H1 (cell line): ENCODE results near the gene DYRK1A. TPM values are rescaled to one million over a fixed set of nuclear protein-coding genes. Genes with fewer than 3 reads are reported as not detected.

Source experiments
- CTCF ChIA-PET: fragments of 300-600 bp; sonication (Branson Sonifier 250); formaldehyde crosslinking; loops from one replicate; lab custom pipeline; 2021; ENCODE audit not compliant: partially characterized antibody; lab: Charles Lee
- POLR2A ChIA-PET: fragments of 300-600 bp; sonication (Branson Sonifier 250); formaldehyde crosslinking; loops from one replicate; lab custom pipeline; 2021; ENCODE audit warnings: inconsistent platforms; ENCODE audit not compliant: partially characterized antibody; lab: Charles Lee
- DNase-seq, 2 experiments: peaks; one replicate each; pipeline versions ENCODE4 v3.0.0 to v3.0.0-alpha.2; 2010 to 2022; ENCODE audit warnings: low spot score in 2 of 2, low read depth in 1 of 2, mixed read lengths in 1 of 2
- FAIRE-seq: peaks from 2 replicates; lab custom pipeline; 2011; peaks lifted over from hg19 to GRCh38; lab: Jason Lieb, UNC
- H2AFZ ChIP-seq: 2 replicates; pipeline ENCODE4 v1.8.1; 2012; ENCODE audit warnings: low read length, inconsistent platforms
- H2AK5ac ChIP-seq: 2 replicates; pipeline ENCODE4 v1.6.1; 2013; ENCODE audit warnings: low read depth, low read length
- H2BK120ac ChIP-seq: replicated peaks from 2 replicates; pipeline ENCODE3; 2013; ENCODE audit warnings: low read depth, low read length, inconsistent platforms
- H2BK12ac ChIP-seq: 2 replicates; pipeline ENCODE4 v1.6.1; 2013; ENCODE audit warnings: low read depth, low read length
- H2BK15ac ChIP-seq: 2 replicates; pipeline ENCODE4 v1.6.1; 2013; ENCODE audit warnings: low read length
- H2BK20ac ChIP-seq: 2 replicates; pipeline ENCODE4 v1.6.1; 2013; ENCODE audit warnings: low read length
- H2BK5ac ChIP-seq: 2 replicates; pipeline ENCODE4 v1.6.1; 2013; ENCODE audit warnings: low read depth, low read length
- H3K14ac ChIP-seq: 2 replicates; pipeline ENCODE4 v1.6.1; 2013; ENCODE audit warnings: inconsistent platforms; ENCODE audit not compliant: insufficient read length
- H3K18ac ChIP-seq: 2 replicates; pipeline ENCODE4 v1.6.1; 2013; ENCODE audit warnings: low read length; ENCODE audit errors: extremely low read depth
- H3K23ac ChIP-seq: 2 replicates; pipeline ENCODE4 v1.6.1; 2013; ENCODE audit warnings: inconsistent platforms; ENCODE audit not compliant: insufficient read length
- H3K23me2 ChIP-seq: 2 replicates; pipeline ENCODE4 v1.6.1; 2013; ENCODE audit warnings: low read depth, low read length
- H3K27ac ChIP-seq: 2 replicates; pipeline ENCODE4 v1.6.1; 2011; ENCODE audit warnings: low read depth, low read length, inconsistent platforms
- H3K27me3 ChIP-seq, 4 experiments: replicated peaks in 1 of 4; 1 replicate in 1 of 4; 2 replicates in 3 of 4; pipeline versions ENCODE4 v1.6.1 to v1.8.1; 2011 to 2013; ENCODE audit warnings: low read length in 3 of 4, mild to moderate bottlenecking in 3 of 4, inconsistent platforms in 2 of 4, mixed read lengths in 2 of 4, moderate library complexity in 1 of 4; ENCODE audit not compliant: control insufficient read depth in 3 of 4, insufficient read depth in 3 of 4; ENCODE audit errors: extremely low read depth in 1 of 4
- H3K36me3 ChIP-seq, 4 experiments: 2 replicates each; pipeline versions ENCODE4 v1.6.1 to v1.8.1; 2011 to 2013; ENCODE audit warnings: mild to moderate bottlenecking in 4 of 4, low read length in 3 of 4, moderate library complexity in 2 of 4, control low read depth in 1 of 4, inconsistent platforms in 1 of 4; ENCODE audit not compliant: insufficient read depth in 4 of 4, control insufficient read depth in 2 of 4
- H3K4ac ChIP-seq: replicated peaks from 2 replicates; pipeline ENCODE3; 2013; ENCODE audit warnings: low read length, low read depth, mixed read lengths, inconsistent platforms; ENCODE audit not compliant: insufficient read length
- H3K4me1 ChIP-seq, 4 experiments: replicated peaks in 1 of 4; 1 replicate in 1 of 4; 2 replicates in 3 of 4; pipeline versions ENCODE4 v1.6.1 to v1.8.1; 2011 to 2013; ENCODE audit warnings: low read length in 3 of 4, inconsistent platforms in 2 of 4, mixed read lengths in 1 of 4; ENCODE audit not compliant: insufficient read depth in 4 of 4, control insufficient read depth in 3 of 4
- H3K4me2 ChIP-seq, 2 experiments: 2 replicates each; pipeline versions ENCODE4 v1.6.1 to v1.8.1; 2011 to 2013; ENCODE audit warnings: low read depth in 2 of 2, low read length in 2 of 2, control low read depth in 1 of 2, inconsistent platforms in 1 of 2, mild to moderate bottlenecking in 1 of 2; ENCODE audit not compliant: insufficient read depth in 1 of 2
- H3K4me3 ChIP-seq, 4 experiments: fragments of 200-600, 300-600 bp in 1 of 4; sonication (generic), shearing (Covaris generic), sonication (Bioruptor Twin) in 1 of 4; 2 replicates each; pipeline versions ENCODE4 v1.5.1 to v1.8.1; 2011 to 2016; ENCODE audit warnings: low read length in 4 of 4, low read depth in 3 of 4, control low read depth in 2 of 4, inconsistent platforms in 2 of 4, mild to moderate bottlenecking in 2 of 4, mixed read lengths in 1 of 4, moderate library complexity in 1 of 4; ENCODE audit not compliant: insufficient read depth in 2 of 4; ENCODE audit errors: extremely low read depth in 1 of 4
- H3K56ac ChIP-seq: replicated peaks from 2 replicates; pipeline ENCODE3; 2013; ENCODE audit warnings: low read depth, mild to moderate bottlenecking, mixed read lengths, low read length, inconsistent platforms; ENCODE audit not compliant: insufficient read length
- H3K79me1 ChIP-seq: 2 replicates; pipeline ENCODE4 v1.6.1; 2013; ENCODE audit warnings: low read depth, low read length, control low read depth
- H3K79me2 ChIP-seq, 2 experiments: 2 replicates each; pipeline versions ENCODE4 v1.6.1 to v1.8.1; 2012 to 2013; ENCODE audit warnings: low read length in 2 of 2, mild to moderate bottlenecking in 2 of 2, inconsistent platforms in 1 of 2; ENCODE audit not compliant: insufficient read depth in 2 of 2, control insufficient read depth in 1 of 2
- H3K9ac ChIP-seq, 4 experiments: replicated peaks in 1 of 4; 1 replicate in 1 of 4; 2 replicates in 3 of 4; pipeline versions ENCODE4 v1.6.1 to v1.8.1; 2011 to 2013; ENCODE audit warnings: low read depth in 3 of 4, low read length in 3 of 4, control low read depth in 2 of 4, mild to moderate bottlenecking in 2 of 4, moderate library complexity in 2 of 4, inconsistent platforms in 1 of 4; ENCODE audit errors: extremely low read depth in 1 of 4
- H3K9me3 ChIP-seq, 2 experiments: 2 replicates each; pipeline versions ENCODE4 v1.6.1 to v1.8.1; 2012 to 2013; ENCODE audit warnings: mild to moderate bottlenecking in 2 of 2, moderate library complexity in 2 of 2, control low read depth in 1 of 2, inconsistent platforms in 1 of 2, low read depth in 1 of 2, low read length in 1 of 2, mixed read lengths in 1 of 2; ENCODE audit not compliant: insufficient read depth in 2 of 2
- H4K20me1 ChIP-seq, 2 experiments: replicated peaks in 1 of 2; 2 replicates each; pipeline versions ENCODE3 to v1.8.1; 2011 to 2013; ENCODE audit warnings: inconsistent platforms in 2 of 2, low read length in 2 of 2, mild to moderate bottlenecking in 1 of 2; ENCODE audit not compliant: insufficient read depth in 2 of 2, control insufficient read depth in 1 of 2
- H4K5ac ChIP-seq: 2 replicates; pipeline ENCODE4 v1.6.1; 2013; ENCODE audit warnings: low read length, low read depth, mixed read lengths, inconsistent platforms; ENCODE audit not compliant: insufficient read length
- H4K8ac ChIP-seq: 2 replicates; pipeline ENCODE4 v1.8.0; 2013; ENCODE audit warnings: mild to moderate bottlenecking, moderate library complexity, low read length, inconsistent platforms; ENCODE audit not compliant: insufficient read depth; ENCODE audit errors: extremely low read depth
- H4K91ac ChIP-seq: replicated peaks from 2 replicates; pipeline ENCODE3; 2013; ENCODE audit warnings: low read length, mixed read lengths, inconsistent platforms; ENCODE audit not compliant: insufficient read length
- ASH2L ChIP-seq: fragments of 200-600, 300-600 bp; sonication (generic); IDR thresholded peaks from one replicate; pipeline ENCODE4 v1.7.1; 2017; ENCODE audit warnings: low read length
- BRCA1 ChIP-seq: IDR thresholded peaks from 2 replicates; pipeline ENCODE4 v1.6.1; 2012; ENCODE audit warnings: low read depth, low read length, improper control_type of control experiment
- CEBPB ChIP-seq: IDR thresholded peaks from 2 replicates; pipeline ENCODE4 v1.6.1; 2012; ENCODE audit warnings: low read depth, low read length
- POLR2A ChIP-seq, 2 experiments: IDR thresholded peaks; 1 replicate in 1 of 2; 2 replicates in 1 of 2; pipeline ENCODE4 v1.6.1; 2011; ENCODE audit warnings: low read depth in 2 of 2, low read length in 2 of 2, mild to moderate bottlenecking in 2 of 2; ENCODE audit errors: control extremely low read depth in 1 of 2
- SIX5 ChIP-seq: IDR thresholded peaks from 2 replicates; pipeline ENCODE4 v1.6.1; 2011; ENCODE audit warnings: mild to moderate bottlenecking, low read depth, low read length
- TAF1 ChIP-seq: IDR thresholded peaks from 2 replicates; pipeline ENCODE4 v1.6.1; 2011; ENCODE audit warnings: mild to moderate bottlenecking, low read depth, low read length
- TBP ChIP-seq: IDR thresholded peaks from 2 replicates; pipeline ENCODE4 v1.6.1; 2011; ENCODE audit warnings: low read depth, low read length, improper control_type of control experiment
- YY1 ChIP-seq: IDR thresholded peaks from 2 replicates; pipeline ENCODE4 v1.6.1; 2011; ENCODE audit warnings: low read depth, mild to moderate bottlenecking, low read length
- WGBS, 2 experiments: shearing (Covaris generic) in 1 of 2; methylation state at CpG; one replicate each; pipeline versions ENCODE4 v1.1.6 to v1.1.7; 2013 to 2015; ENCODE audit warnings: low lambda C conversion rate in 2 of 2, mixed read lengths in 2 of 2, inconsistent platforms in 1 of 2, low coverage in 1 of 2, missing lambda C conversion rate in 1 of 2; ENCODE audit not compliant: insufficient replicate concordance in 2 of 2, insufficient coverage in 1 of 2, insufficient read length in 1 of 2; ENCODE audit errors: extremely low coverage in 1 of 2, missing lambda C conversion rate in 1 of 2; 5-methylcytosine and 5-hydroxymethylcytosine counted together
- polyA plus RNA-seq, 7 experiments: library from polyadenylated mRNA; depleted of rRNA in 3 of 7; stranded (reverse) in 5 of 7; unstranded in 2 of 7; fragments of >200 nt in 5 of 7; fragments of 200-250 nt in 2 of 7; gene quantifications; 1 replicate in 5 of 7; 2 replicates in 1 of 7; 4 replicates in 1 of 7; pipeline versions ENCODE4 v1.2.1 to v1.2.3, GENCODE V29; 2011 to 2013; ENCODE audit warnings: missing spikeins in 2 of 7, mixed read lengths in 2 of 7
- total RNA-seq: library from RNA; stranded (reverse); fragmentation: NEBNext Ultra II Directional; extraction: Animal tissue kit (Norgen Biotek cat#: 25700); gene quantifications from 2 replicates; pipeline ENCODE4 v1.2.1, GENCODE V29; 2021
- TF ChIP-seq, protein P1 (sequence below): IDR thresholded peaks from 2 replicates; pipeline ENCODE4 v1.6.1; 2012; ENCODE audit warnings: inconsistent platforms
- TF ChIP-seq, protein P2 (sequence below): IDR thresholded peaks from 2 replicates; pipeline ENCODE4 v1.6.1; 2011; ENCODE audit warnings: low read length, improper control_type of control experiment

Gene DYRK1A
- total and polyA plus RNA-seq, 2 of the 8 experiments (the other 6 are each of a cell fraction or from before 2014, with no cell fraction given), result 61.1 to 62.2 TPM

DNA sequence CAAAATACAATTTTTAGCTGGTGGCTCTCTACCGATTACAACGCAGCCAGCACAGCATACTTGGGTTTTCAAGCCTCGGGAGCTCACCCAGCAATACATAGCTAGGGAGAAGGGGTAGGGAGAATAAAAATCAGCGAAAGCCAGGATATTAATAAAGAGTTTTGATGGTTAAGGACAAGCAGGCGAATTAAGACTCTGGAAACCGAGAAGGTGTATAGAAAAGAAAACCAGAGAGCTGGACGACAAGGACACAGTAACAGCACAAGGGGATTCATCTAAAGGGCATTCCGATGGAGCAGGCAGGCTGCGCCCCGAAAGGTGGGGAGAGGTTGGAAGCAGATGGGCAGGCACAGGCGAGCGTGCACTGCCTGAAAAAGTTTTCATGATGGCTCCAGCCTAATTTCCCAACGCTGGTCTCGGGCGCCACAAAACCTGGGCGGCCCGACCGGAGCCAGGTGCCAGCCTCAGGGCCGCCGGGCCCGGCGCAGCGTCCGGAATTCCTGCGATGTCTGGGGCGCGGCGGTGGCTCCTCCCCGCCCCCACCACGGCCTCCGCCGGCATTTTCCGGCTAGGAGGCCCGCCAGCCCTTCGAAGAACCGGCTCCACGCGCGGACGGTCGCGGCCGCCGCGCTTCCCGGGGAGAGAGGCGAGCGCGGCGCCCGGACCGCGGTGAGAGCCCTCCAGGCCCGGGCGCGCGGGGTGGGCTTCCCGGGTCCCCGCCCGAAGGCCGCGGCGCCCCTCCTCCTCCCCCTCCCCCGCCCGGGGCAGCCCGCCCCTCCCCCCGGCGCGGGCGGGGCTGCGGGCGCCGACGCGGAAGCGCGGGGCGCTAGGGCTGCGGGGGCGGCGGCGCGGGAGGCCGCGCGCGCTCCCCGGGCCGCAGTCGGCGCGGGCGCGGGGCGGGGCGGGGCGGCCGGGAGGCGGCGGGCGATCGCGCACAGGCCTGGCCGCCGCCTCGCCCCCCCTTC, 774 bp upstream of the DYRK1A start:
- no peaks in the 10 kb centered on the region for H3K27me3 ChIP-seq
- H3K4me3 ChIP-seq, result peak overlapping the region; percentile 77 to 87 (median 80)
- no peak overlapping the region; the same call in 1 of the 2 replicates for H2BK15ac ChIP-seq
- peaks cover 0 to 4% (median 0%) of the 10 kb centered on the region in 4 experiments; a peak in 2 of 7 replicates for H3K4me1 ChIP-seq
- no peak overlapping the region for H3K23ac ChIP-seq
- H3K36me3 ChIP-seq, result no peaks in the 10 kb centered on the region
- H2BK5ac ChIP-seq, result peak overlapping the region; percentile 98
- DNase-seq, result peak in 1 of 2 experiments; percentile 86
- ChIA-PET CTCF (interaction anchor here (1.3 kb wide), 1 partner anchor 309 kb away, joined by 4 read pairs; no protein-coding TSS in a partner anchor), POLR2A (interaction anchor here (0.6 to 2.3 kb wide), 27 partner anchors 9 to 1199 kb away, joined by 3 to 12 read pairs (median 4); partner anchors contain the start of gene VPS26C)
- H3K4me2 ChIP-seq, result peak overlapping the region; percentile 66 to 81
- H4K91ac ChIP-seq, result peak overlapping the region; percentile 36
- H3K14ac ChIP-seq, result no peak overlapping the region
- peak overlapping the region; percentile 27 for H2AFZ ChIP-seq
- no peak overlapping the region for H2BK12ac ChIP-seq
- H3K27ac ChIP-seq, result peak overlapping the region; percentile 91
- peak overlapping the region; percentile 95 for H4K8ac ChIP-seq
- H2AK5ac ChIP-seq, result 0 out of 2 replicates have a peak overlapping the region, but pooled peaks have one; percentile 66
- peak overlapping the region; percentile 34 for H3K56ac ChIP-seq
- peaks cover 7 to 9% of the 10 kb centered on the region in 2 experiments for H4K20me1 ChIP-seq
- peaks cover 9% of the 10 kb centered on the region; the same call in 1 of the 2 replicates for H3K23me2 ChIP-seq
- peaks cover 28 to 32% of the 10 kb centered on the region in 2 experiments for H3K79me2 ChIP-seq
- H3K9ac ChIP-seq, result peak overlapping the region; percentile 95 to 97 (median 96)
- H2BK120ac ChIP-seq, result peak overlapping the region; percentile 41
- H3K18ac ChIP-seq, result peak overlapping the region; percentile 66
- no peak overlapping the region for H3K4ac ChIP-seq
- peak overlapping the region; percentile 20 for H4K5ac ChIP-seq
- FAIRE-seq, result no peak
- WGBS, 2 experiments, result 2% methylated on average over 25 of the region's 106 CpGs; no CpG with 5 or more reads in 1 of the 2 experiments
- no peak overlapping the region for H2BK20ac ChIP-seq
- H3K9me3 ChIP-seq, result no peaks in the 10 kb centered on the region
- H3K79me1 ChIP-seq, result no peaks in the 10 kb centered on the region
- TF ChIP-seq CEBPB (no peak), TBP (peak; percentile 64), TAF1 (peak; percentile 88), ASH2L (no peak), SIX5 (no peak), POLR2A (IDR thresholded peaks at IDR 0.05; ENCODE audit: control extremely low read depth in 1 of 2, low read depth in 2 of 2, low read length in 2 of 2) (peak; percentile 70 to 88), YY1 (no peak), BRCA1 (no peak)
- TF ChIP-seq, protein P1, sequence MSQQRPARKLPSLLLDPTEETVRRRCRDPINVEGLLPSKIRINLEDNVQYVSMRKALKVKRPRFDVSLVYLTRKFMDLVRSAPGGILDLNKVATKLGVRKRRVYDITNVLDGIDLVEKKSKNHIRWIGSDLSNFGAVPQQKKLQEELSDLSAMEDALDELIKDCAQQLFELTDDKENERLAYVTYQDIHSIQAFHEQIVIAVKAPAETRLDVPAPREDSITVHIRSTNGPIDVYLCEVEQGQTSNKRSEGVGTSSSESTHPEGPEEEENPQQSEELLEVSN, result no peak; the same call in 1 of the 2 replicates
- TF ChIP-seq, protein P2, sequence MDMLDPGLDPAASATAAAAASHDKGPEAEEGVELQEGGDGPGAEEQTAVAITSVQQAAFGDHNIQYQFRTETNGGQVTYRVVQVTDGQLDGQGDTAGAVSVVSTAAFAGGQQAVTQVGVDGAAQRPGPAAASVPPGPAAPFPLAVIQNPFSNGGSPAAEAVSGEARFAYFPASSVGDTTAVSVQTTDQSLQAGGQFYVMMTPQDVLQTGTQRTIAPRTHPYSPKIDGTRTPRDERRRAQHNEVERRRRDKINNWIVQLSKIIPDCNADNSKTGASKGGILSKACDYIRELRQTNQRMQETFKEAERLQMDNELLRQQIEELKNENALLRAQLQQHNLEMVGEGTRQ, result no peak
